HG03095 (cell line): ENCODE results near the gene FGGY.
"Not testable (repeated sequence)": the region's sequence is repeated elsewhere in the genome, so short reads cannot be mapped to it uniquely, and the experiment has no call there.

Source experiments
- ATAC-seq: cut with Tn5 transposase; IDR thresholded peaks from one replicate; pipeline ENCODE4 v1.9.1; 2021; ENCODE audit warnings: moderate library complexity; ENCODE audit not compliant: unreplicated experiment

FGGY gene

DNA sequence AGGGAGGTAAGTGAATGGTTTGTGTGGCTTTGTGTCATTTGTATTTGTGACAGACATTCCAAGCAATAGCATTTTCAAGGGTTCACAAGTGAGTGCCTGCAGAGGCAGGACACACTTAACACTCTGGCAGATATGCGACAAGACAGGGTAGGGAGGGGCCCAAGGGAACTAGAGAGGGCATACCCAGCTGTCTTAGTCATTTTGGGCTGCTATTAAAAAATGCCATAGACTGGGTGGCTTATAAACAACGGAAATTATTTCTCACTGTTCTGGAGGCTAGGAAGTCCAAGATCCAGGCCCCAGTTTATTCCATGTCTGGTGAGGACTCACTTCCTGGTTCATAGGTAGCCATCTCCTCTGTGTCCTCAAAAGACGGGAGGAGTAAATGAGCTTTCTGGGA, 137.4 kb downstream of the FGGY start:
- no peak for ATAC-seq

DNA sequence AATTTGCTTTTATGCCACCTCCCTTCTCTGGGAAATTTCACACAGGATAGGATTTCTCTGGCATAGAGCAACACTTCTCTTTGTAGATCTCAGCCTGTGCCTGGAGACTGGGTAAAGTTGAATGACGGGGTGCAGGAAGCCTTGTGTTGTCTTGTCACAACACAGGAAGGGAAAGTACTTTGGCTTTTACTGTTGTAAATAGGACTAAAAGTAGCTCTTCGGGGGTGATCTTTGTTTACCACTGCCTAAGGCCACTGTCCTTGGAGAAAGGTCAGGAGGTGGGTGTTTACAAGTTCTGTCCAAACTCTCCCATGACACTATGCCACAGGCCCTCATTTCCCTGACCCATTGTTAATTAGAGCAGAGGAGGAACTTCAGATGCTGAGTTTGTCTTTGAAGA, 139.7 kb downstream of the FGGY start:
- no peak for ATAC-seq

DNA sequence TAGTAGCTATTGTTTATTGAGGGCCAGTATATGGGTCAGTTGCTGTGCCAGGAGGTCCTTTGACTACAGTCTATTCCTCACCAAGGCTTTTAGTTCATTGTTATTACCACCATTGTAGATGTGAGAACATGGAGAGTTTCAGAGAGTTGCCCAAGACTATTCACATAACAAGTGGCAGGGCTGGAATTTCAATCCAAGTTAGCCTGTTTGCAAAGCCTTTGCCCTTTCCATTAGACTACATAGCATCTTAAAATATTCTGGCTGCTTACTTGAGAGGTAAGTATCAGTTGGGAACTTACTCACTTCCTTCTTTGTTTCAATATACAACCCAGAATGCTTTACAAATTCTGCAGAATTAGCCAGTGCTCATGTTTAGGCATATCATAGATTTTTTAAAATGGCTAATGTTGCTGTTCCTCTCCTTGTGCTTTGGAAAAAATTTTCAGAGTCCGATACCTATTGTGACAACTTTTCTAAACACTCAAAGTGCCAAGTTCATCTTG, 141.2 kb downstream of the FGGY start:
- no peak for ATAC-seq

DNA sequence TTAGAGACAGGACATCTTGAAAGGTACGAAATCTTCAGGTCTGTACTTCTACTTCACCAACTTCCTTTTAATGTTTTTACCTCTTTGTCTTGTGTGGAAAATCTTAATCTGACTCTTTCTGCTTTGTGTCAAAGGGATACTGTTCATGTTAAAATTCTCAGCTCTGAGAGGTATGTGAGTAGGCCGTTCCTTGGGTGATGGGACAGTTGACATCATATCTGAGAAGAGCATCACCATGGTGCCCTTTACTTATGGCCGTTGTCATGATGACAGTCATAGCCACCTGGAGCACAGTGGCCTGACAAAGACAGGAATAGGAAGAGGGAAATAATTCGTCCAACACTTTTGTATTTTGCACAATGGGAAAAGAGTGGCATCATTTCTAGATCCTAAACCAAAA, 145.6 kb downstream of the FGGY start:
- ATAC-seq: no peak

DNA sequence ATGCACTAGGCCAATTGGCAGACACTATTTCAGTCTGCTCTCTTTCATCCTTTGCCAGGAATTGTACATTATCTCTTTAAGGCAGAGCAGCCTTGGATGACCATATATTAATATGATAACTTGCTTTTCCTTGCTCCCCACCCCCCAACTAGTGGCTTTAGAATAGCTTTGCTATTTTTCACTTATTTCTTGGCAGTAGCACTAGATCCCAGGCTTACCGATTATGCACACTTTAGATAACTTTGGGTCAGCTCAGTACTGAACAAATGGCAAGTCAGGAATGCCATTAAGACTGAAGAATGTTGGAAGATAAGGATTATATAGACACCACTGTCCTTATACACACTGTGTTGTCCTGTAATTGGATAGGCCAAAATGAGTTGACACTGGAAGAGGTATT, 146.4 kb downstream of the FGGY start:
- ATAC-seq: no peak

DNA sequence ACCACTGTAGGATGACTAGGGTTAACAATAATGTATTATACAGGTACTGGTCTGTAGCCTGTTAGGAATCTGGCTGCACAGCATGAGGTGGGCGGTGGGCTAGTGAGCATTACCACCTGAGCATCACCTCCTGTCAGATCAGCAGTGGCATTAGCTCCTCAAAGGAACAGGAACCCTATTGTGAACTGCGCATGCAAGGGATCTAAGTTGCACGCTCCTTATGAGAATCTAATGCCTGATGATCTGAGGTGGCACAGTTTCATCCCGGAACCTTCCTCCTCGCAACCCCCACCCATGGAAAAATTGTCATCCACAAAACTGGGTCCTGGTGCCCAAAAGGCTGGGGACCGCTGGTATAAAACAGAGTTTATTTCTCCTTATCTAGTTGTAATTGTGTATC, 147.6 kb downstream of the FGGY start:
- no peak for ATAC-seq

DNA sequence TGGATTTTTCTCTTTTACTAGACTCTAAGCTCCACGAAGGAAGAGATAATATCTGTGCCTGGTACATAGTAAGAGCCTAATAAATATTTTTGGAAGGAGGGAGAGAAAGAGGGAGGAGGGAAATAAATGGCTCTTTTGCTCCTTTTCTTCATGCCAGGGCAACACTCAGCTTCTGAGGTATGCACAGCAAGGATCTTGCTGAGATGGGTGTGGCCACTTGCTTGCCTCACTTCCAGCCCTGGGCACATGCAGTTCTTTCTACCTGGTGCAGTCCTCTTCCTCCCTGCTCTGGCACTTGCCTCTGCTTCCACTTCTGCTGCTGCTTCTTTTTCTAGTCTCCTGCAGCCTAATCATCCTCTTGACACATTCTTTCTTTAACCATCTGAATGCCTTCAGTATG, 148.1 kb downstream of the FGGY start:
- ATAC-seq: no peak

DNA sequence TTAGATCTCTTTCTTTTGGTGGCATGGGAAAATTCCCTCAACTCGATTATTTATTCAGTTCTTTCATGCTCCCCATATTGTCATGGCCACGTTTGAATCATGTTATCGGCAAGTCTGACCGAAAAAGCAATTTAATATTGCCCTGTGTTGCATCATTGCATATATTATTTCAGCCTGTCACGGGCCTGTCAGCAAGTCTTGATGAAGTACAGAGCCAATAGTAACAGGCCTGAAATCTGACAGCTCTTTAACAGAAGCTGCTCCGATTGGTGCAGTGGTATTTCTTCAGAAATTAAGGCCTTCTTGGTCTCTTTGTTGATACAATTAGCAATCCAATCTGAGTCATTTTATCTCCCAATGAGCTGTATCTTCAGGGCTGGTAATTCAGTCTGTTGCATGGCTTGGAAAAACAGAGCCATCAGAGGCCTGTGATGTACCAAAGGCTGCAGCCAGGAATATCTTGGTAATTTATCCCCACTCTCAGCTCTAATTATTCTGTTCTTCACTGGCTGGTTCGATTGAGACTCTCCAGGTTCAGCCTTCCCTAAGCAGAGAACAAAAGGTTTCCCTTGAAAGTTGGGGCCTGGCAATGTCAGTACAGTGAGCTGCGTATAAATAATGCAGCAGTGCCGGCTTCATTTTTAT, 149.5 kb downstream of the FGGY start:
- no peak for ATAC-seq

DNA sequence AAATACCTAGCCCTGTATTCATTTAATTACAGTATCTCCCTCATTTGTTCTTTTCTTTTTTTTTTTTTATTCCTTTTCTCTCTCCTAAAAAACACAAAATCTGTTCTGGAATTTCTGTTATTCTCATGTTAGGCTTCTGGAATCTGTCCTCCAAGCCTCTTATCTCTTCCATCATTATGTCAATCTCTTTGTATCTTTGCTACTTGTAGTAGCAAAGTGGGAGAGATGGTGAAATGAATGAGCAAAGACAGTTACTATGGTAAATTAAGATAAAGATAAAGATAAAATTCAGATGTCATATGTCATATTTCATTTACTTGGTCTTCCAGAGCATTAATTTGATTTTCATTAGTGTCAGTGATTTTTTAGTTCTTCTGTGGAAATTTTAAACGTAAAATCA, 155.1 kb downstream of the FGGY start:
- no peak for ATAC-seq

DNA sequence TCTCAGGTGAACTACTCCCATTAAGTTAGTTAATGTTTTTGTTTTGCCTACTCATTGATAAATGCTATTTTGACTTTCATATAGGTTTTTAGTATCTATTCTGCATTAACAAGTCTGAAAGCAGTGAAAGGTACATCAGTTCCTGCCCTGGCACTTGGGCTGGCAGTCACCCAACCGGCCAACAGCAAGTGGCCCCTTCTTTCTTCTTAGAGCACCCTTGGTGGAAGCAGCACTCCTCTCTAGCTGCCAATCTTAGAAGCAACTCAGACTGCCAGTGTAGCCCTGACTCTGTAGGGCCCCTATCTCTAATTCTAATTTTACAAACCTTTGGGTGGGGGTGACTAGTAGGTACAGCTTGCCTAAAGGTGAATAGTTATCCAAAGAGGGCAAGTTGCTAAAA, 155.7 kb downstream of the FGGY start:
- ATAC-seq: no peak

DNA sequence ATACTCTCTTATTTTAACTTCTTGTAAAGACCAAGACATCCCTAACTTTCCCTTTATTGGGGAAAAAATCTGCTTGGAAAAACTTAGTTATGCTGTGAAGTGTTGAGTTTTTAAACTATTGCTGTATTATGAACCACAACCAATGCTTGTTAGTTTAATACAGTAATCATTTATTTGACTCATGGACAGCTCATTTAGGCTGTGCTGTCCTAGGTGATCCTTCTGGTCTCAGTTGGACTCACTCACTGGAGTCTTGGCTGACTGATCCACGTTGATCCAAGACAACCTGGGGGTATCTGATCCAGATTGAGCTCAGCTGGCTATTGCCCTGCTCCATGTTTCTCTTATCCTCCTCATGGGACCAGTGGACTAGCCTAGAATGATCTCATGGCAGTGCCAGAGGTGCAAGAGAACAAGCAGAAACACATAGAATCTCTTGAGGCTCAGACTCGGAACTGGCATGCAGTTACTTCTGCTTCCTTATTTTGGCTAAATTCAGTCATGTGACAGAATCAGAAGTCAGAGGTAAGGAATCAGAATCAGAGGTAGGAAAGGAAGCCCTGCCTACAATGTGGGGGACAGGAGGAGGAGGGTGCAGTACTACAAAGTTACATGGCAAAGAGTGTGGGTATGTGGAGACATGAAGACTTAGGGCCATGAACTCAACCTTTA, 156.5 kb downstream of the FGGY start:
- no peak for ATAC-seq

DNA sequence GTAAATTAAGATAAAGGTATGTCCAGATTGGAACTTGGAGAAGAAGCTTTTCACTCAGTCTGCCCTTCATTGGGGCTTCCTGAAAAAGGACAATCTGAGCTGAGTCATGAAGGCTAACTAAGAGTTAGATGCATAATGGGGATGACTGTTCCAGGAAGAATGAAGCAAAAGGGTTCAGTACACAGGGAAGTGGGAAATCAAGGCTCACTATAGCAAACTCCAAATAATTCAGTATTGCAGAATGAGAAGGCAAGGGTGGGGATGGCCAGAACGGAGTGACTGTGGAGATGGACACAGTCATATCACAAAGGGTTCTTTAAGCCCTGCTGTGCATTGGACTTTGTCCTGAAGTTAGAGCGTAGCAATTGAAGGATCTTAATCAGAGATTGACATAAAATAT, 158.3 kb downstream of the FGGY start:
- ATAC-seq: no peak

DNA sequence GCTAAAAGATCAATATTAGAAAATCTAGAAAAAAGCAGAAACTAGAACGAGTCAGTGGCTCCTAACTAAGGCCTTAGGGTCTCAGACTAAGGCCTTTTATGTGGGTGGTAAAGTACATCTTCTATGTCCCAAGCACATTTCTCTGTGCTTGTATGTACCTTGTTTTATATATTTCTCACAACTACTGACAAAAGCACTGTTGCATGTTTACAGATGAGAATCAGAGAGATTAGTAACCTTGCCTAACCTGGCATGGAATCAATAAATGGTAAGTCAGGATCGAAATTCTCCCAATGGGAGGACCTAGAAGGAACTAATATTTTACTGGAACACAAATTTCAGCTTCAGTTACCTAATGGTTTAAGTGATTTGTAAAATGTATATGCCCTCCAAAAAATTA, 160.9 kb downstream of the FGGY start:
- no peak for ATAC-seq

DNA sequence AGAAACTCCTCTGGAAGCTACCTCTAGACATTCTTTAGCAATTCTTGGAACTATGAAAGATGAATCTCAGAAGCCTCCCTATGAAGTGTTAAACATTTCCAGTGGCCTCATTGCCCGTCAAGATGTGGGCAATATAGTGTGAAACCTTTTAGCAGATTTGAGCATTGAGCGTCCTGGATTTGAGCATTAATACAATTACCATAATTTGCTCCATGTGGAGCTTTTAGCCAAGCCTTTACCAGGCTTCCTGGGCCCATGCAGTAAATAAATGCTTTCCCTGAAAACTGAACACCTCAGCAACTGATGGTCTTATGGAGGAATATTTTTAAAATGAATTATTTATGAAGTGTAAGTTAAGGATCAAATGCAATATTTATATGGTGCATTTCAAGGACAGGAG, 162.0 kb downstream of the FGGY start:
- no peak for ATAC-seq

DNA sequence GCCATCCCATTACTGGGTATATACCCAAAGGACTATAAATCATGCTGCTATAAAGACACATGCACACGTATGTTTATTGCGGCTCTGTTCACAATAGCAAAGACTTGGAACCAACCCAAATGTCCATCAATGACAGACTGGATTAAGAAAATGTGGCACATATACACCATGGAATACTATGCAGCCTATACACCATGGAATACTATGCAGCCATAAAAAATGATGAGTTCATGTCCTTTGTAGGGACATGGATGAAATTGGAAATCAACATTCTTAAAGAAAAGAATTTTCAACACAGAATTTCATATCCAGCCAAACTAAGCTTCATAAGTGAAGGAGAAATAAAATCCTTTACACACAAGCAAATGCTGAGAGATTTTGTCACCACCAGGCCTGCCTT, 166.0 kb downstream of the FGGY start:
- ATAC-seq: not testable (repeated sequence)

DNA sequence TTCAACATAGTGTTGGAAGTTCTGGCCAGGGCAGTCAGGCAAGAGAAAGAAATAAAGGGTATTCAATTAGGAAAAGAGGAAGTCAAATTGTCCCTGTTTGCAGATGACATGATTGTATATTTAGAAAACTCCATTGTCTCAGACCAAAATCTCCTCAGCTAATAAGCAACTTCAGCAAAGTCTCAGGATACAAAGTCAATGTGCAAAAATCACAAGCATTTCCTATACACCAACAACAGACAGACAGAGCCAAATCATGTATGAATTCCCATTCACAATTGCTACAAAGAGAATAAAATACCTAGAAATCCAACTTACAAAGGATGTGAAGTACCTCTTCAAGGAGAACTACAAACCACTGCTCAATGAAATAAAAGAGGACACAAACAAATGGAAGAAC, 168.6 kb downstream of the FGGY start:
- ATAC-seq: not testable (repeated sequence)

DNA sequence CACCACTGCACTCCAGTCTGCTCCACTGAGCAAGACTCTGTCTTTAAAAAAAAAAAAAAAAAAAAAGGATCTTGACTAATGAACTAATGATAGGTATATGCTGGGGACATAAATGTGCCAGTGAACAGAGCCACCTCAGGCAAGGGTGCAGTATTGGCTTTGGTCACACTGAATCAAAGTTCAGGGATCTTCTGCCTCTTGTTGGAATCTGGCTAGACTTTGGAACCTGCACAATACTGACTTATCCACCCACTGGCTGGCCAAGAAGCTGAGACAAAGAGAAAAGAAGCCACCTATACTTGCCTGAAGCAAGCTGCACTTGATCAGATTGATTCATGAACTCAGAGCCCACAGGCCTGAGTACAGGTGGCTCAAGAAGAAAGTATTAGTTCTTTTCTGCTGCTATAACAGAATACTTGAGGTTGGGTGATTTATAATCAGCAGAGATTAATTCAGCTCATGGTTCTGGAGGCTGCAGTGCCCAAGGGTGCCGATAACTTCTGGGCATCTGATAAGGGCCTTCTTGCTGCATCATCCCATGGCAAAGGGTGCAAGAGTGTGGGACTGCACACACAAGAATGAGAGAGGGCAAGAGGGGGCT, 172.0 kb downstream of the FGGY start:
- no peak for ATAC-seq

DNA sequence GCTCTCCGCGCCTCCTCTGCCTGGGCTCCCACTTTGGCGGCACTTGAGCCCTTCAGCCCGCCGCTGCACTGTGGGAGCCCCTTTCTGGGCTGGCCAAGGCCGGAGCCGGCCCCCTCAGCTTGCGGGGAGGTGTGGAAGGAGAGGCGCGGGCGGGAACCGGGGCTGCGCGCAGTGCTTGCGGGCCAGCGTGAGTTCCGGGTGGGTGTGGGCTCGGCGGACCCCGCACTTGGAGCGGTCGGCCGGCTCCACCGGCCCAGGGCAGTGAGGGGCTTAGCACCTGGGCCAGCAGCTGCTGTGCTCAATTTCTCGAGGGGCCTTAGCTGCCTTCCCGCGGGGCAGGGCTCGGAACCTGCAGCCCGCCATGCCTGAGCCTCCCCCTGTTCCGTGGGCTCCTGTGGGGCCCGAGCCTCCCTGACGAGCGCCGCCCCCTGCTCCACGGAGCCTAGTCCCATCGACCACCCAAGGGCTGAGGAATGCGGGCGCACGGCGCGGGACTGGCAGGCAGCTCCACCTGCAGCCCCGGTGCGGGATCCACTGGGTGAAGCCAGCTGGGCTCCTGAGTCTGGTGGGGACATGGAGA, 175.2 kb downstream of the FGGY start:
- not testable (repeated sequence) for ATAC-seq

DNA sequence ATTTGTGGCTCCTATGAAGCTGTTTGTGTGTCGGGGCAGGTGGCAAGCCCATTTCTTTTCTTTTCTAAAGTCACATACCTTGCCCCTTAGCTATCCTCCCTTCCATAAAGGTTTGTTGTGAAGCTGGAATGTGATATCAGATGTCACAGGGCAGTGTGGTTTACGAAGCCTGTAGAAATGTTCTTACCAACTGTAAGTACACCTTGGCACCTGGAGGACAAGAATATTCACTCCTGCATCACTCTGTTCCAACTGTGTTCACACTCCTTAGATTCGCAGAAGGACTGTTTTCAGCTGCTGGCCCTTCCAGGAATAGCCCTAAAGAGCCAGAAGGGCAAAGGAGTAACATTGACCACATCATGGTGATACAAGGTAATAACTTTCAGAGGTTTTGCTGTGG, 176.9 kb downstream of the FGGY start:
- no peak for ATAC-seq

DNA sequence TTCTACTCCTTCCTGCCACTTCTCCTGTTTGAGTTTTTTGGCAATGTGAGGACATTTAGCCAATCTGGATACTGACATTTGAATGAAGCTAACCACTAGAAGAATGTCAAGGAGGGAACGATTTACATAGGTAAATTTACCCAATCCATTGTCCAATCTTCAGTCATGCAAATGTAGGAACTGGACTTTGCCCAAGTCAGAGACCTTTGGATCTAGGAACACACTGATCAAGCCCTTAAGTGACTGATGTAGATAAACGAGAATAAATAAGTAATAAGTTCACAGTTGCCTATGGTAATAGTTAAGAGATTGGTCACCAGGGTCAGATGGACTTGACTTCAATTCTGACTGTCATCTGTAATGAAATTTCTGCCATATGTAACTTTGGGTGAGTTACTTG, 177.6 kb downstream of the FGGY start:
- no peak for ATAC-seq

DNA sequence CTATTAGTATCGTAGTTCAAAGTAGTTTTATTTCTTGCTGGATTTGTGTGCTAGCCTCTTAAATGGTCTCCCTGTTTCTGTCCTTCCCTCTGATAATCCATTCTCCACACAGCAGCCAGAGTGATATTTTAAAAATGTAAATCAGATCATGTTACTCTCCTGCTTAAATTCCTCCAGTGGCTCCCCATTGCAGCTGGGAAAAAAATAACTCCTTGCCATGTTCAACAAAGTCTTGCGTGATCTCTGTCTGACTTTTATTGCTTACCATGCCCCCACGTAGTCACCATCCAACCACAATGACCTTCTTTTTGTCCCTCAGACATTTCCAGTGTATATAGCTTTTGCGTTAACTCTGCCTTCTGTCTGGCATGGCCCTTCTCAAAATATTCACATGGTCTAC, 178.8 kb downstream of the FGGY start:
- ATAC-seq: no peak

DNA sequence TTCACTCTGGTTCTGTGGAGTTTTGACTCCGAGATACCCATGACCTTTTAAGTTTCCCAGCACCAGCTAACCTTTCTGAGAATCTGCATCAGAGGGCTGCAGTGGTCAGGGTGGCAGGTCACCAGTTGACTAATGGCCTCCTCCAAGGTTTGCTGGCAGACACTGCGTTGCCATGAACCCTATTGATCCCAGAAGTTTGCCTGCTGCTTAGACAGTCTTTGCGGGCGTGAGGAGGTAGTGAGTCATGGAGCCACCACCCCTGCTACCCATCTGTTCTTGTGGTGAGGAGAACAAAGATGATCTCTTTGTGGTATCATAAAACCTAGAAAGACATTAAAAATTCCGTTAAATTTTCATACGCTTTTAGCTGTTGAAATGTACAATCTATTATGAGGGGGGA, 180.4 kb downstream of the FGGY start:
- ATAC-seq: no peak
